IPS-20b (cell line): ENCODE measurements around the gene LDAH.

ENCODE experiments used
- H3K27ac ChIP-seq: one replicate; pipeline ENCODE4 v1.5.1; 2013; ENCODE audit warnings: low read length
- H3K27me3 ChIP-seq: 2 replicates; pipeline ENCODE4 v1.6.1; 2013; ENCODE audit warnings: mild to moderate bottlenecking, low read length, inconsistent platforms; ENCODE audit not compliant: insufficient read depth
- H3K36me3 ChIP-seq: 2 replicates; pipeline ENCODE4 v1.6.1; 2013; ENCODE audit warnings: low read depth, mild to moderate bottlenecking, inconsistent platforms, low read length, moderate library complexity; ENCODE audit not compliant: insufficient read depth
- H3K4me1 ChIP-seq: 2 replicates; pipeline ENCODE4 v1.6.1; 2013; ENCODE audit warnings: mild to moderate bottlenecking, control low read depth, inconsistent platforms, low read length, moderate library complexity; ENCODE audit not compliant: insufficient read depth
- H3K4me3 ChIP-seq: 2 replicates; pipeline ENCODE4 v1.5.1; 2013; ENCODE audit warnings: mild to moderate bottlenecking, low read length, inconsistent platforms
- H3K9ac ChIP-seq: 2 replicates; pipeline ENCODE4 v1.6.1; 2013; ENCODE audit warnings: low read depth, mild to moderate bottlenecking, inconsistent platforms, low read length, moderate library complexity
- H3K9me3 ChIP-seq: 2 replicates; pipeline ENCODE4 v1.6.1; 2013; ENCODE audit warnings: mild to moderate bottlenecking, low read depth, low read length, inconsistent platforms; ENCODE audit not compliant: insufficient read depth

LDAH gene

DNA sequence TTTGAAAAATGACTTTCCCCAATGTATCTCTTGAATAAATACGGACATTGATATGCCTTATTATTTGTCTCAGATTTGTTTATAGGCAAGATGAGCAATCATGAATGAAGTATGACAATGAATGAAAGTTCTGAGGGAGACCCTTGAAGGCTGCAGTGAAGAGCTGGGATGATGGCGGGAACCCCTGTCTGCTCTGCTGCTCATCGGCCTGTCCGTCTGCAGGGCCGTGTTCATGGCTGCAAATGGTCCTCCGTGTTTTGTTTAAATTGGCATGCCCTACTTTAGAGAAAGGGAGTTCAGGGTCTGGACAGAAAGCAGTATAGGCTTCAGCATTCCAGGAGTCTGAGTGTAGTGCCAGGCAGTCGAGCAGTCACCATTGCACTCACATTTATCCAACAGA is 170.8 kb downstream of the LDAH start:
- no peaks in the 10 kb centered on the region for H3K9me3 ChIP-seq
- no peak overlapping the region for H3K9ac ChIP-seq
- peaks cover 14% of the 10 kb centered on the region; the same call in 1 of the 2 replicates for H3K4me1 ChIP-seq
- peaks cover 20% of the 10 kb centered on the region for H3K27me3 ChIP-seq
- no peak overlapping the region for H3K27ac ChIP-seq
- H3K4me3 ChIP-seq, result no peak overlapping the region
- no peaks in the 10 kb centered on the region for H3K36me3 ChIP-seq

DNA sequence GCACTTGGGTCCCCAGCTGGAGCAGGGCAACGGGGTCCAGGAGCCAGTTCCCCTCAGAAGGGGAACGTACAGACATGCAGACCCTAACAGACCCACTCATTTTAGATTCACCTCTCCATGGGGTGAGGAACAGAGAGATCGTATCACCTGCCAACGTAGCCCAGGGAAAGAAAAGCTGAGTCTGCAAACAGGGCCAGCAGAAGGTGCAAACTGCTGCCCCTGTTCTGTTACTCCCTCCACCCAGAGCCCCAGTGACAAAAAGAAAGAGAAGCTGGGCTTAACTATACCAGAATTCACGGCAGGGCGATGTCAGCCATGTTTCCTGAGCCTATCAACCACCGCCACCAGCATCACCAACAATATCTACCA is 171.2 kb downstream of the LDAH start:
- no peak overlapping the region for H3K27ac ChIP-seq
- peak overlapping the region; percentile 86 for H3K4me3 ChIP-seq
- peaks cover 14% of the 10 kb centered on the region; the same call in 1 of the 2 replicates for H3K4me1 ChIP-seq
- H3K9ac ChIP-seq, result peak overlapping the region; percentile 84; the same call in 1 of the 2 replicates
- H3K27me3 ChIP-seq, result peaks cover 20% of the 10 kb centered on the region
- no peaks in the 10 kb centered on the region for H3K36me3 ChIP-seq
- no peaks in the 10 kb centered on the region for H3K9me3 ChIP-seq

DNA sequence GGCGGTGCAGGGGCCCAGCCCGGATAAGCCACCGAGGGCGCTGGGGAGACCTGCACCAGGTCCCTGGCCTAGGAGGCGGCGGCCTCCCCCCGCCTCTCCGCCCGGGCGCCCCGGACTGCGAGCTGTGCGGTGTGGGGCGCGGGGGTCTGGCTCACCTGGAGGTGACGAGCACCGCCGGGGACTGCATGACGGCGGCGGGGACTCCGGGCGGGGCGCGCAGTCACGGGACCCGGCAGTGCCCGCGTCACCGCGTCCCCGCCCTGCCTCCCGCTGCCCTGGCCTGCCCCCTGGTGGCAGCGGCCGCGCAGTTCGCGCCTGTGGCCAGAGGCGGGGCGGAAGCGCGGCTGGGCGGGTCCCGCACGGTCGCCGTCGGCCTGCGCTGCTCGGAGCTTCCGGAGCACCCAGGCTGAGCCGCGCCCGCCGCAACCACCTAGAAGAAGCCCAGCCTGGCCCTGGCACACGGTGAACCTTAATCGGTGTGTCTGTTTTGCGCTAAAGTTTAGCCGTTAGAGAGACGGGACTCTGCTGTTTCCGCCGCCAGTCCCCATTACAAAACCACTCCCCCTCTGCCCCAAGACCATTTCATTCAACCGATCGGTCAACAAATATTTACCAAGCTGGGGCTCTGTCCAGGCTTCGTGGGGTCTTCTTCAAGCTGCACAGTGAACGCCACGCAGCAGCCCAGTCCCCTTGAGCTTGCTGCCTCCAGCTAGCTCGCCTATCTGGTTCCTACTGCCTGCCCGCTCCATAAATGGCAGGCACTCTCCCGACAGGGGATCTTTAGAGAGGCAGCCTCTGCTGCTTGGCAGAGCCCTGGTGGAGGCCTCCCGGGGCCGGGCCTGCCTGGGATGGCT is 171.8 kb downstream of the LDAH start, which contains the start of gene HS1BP3:
HS1BP3 (minus strand) TSS at position 222 of the 854 bp plus-strand sequence; CDS start at position 187, 35 bp downstream.
- peaks cover 8% of the 10 kb centered on the region; the same call in 1 of the 2 replicates for H3K4me1 ChIP-seq

GRCh38 chr2:20650393-20650876 is 172.5 kb downstream of the LDAH start:
- peaks cover 20% of the 10 kb centered on the region for H3K27me3 ChIP-seq
- no peak overlapping the region for H3K27ac ChIP-seq
- H3K36me3 ChIP-seq, result no peaks in the 10 kb centered on the region
- peaks cover 8% of the 10 kb centered on the region; the same call in 1 of the 2 replicates for H3K4me1 ChIP-seq
- peak overlapping the region; percentile 86 for H3K4me3 ChIP-seq
- H3K9ac ChIP-seq, result peak overlapping the region; percentile 78
- no peaks in the 10 kb centered on the region for H3K9me3 ChIP-seq

More for the DNA sequence above, 171.8 kb downstream of the LDAH start, which contains the start of gene HS1BP3:
- H3K9ac ChIP-seq, result peak within 1 kb of the TSS; percentile 84
- H3K27ac ChIP-seq, result peak within 1 kb of the TSS; percentile 18
- H3K36me3 ChIP-seq, result no peaks in the 10 kb centered on the region
- peaks cover 20% of the 10 kb centered on the region for H3K27me3 ChIP-seq
- H3K4me3 ChIP-seq, result peak within 1 kb of the TSS; percentile 86
- H3K9me3 ChIP-seq, result no peaks in the 10 kb centered on the region

GRCh38 chr2:20649976-20650375 is 172.9 kb downstream of the LDAH start:
- no peaks in the 10 kb centered on the region for H3K36me3 ChIP-seq

GRCh38 chr2:20649576-20649975 is 173.3 kb downstream of the LDAH start:
- H3K4me3 ChIP-seq, result no peak overlapping the region
- H3K27me3 ChIP-seq, result peaks cover 20% of the 10 kb centered on the region
- no peaks in the 10 kb centered on the region for H3K9me3 ChIP-seq
- H3K36me3 ChIP-seq, result no peaks in the 10 kb centered on the region
- H3K27ac ChIP-seq, result no peak overlapping the region
- H3K9ac ChIP-seq, result no peak overlapping the region
- H3K4me1 ChIP-seq, result peaks cover 8% of the 10 kb centered on the region; the same call in 1 of the 2 replicates

More at GRCh38 chr2:20649976-20650375, 172.9 kb downstream of the LDAH start:
- no peak overlapping the region; the same call in 1 of the 2 replicates for H3K9ac ChIP-seq
- H3K27ac ChIP-seq, result no peak overlapping the region
- H3K27me3 ChIP-seq, result peaks cover 20% of the 10 kb centered on the region
- H3K4me1 ChIP-seq, result peaks cover 8% of the 10 kb centered on the region; the same call in 1 of the 2 replicates
- peak overlapping the region; percentile 86 for H3K4me3 ChIP-seq
- no peaks in the 10 kb centered on the region for H3K9me3 ChIP-seq

GRCh38 chr2:20648831-20649230 is 174.1 kb downstream of the LDAH start:
- Histone ChIP-seq H3K9ac (no peak overlapping the region), H3K9me3 (no peaks in the 10 kb centered on the region), H3K27me3 (peaks cover 20% of the 10 kb centered on the region), H3K27ac (no peak overlapping the region), H3K4me3 (no peak overlapping the region), H3K4me1 (peaks cover 8% of the 10 kb centered on the region; the same call in 1 of the 2 replicates), H3K36me3 (no peaks in the 10 kb centered on the region)

GRCh38 chr2:20648206-20648605 is 174.7 kb downstream of the LDAH start:
- no peaks in the 10 kb centered on the region for H3K9me3 ChIP-seq
- H3K9ac ChIP-seq, result no peak overlapping the region
- H3K36me3 ChIP-seq, result no peaks in the 10 kb centered on the region
- H3K27ac ChIP-seq, result no peak overlapping the region
- peaks cover 8% of the 10 kb centered on the region; the same call in 1 of the 2 replicates for H3K4me1 ChIP-seq
- H3K27me3 ChIP-seq, result peaks cover 20% of the 10 kb centered on the region
- H3K4me3 ChIP-seq, result no peak overlapping the region

DNA sequence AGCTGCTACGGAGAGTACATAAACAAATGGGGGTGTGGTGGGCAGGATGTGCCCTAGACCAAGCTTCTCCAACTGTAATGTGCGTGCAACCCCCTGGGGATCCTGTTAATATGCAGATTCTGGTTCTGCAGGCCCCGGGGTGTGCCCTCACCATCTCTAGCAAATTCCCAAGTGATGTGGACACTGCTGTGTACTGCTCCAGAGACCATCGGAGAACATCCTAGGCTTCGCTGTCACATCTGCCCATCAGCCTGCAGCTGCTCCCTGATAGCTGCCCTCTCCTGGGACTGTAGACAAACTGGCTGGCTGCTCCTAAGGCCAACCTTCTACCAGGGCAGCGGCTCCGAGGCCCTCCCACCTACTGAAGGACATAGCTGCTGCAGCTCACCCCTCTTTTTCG is 175.2 kb downstream of the LDAH start:
- Histone ChIP-seq H3K9me3 (no peaks in the 10 kb centered on the region), H3K4me1 (peaks cover 8% of the 10 kb centered on the region; the same call in 1 of the 2 replicates), H3K27ac (no peak overlapping the region), H3K27me3 (peaks cover 20% of the 10 kb centered on the region), H3K36me3 (no peaks in the 10 kb centered on the region), H3K4me3 (no peak overlapping the region), H3K9ac (no peak overlapping the region)

- Histone ChIP-seq H3K9ac (no peak overlapping the region), H3K9me3 (no peaks in the 10 kb centered on the region), H3K27ac (no peak overlapping the region), H3K4me1 (peaks cover 8% of the 10 kb centered on the region; the same call in 1 of the 2 replicates), H3K4me3 (no peak overlapping the region), H3K36me3 (no peaks in the 10 kb centered on the region), H3K27me3 (peaks cover 20% of the 10 kb centered on the region)
Measured at GRCh38 chr2:20647211-20647610, 175.7 kb downstream of the LDAH start.

GRCh38 chr2:20646446-20646845 is 176.5 kb downstream of the LDAH start:
- no peak overlapping the region for H3K27ac ChIP-seq
- H3K36me3 ChIP-seq, result no peaks in the 10 kb centered on the region
- H3K27me3 ChIP-seq, result peaks cover 14% of the 10 kb centered on the region
- H3K9me3 ChIP-seq, result no peaks in the 10 kb centered on the region
- peaks cover 6% of the 10 kb centered on the region; the same call in 1 of the 2 replicates for H3K4me1 ChIP-seq
- no peak overlapping the region for H3K9ac ChIP-seq
- H3K4me3 ChIP-seq, result no peak overlapping the region
